ENCODE results near the gene PRKCE. TPM values are rescaled to one million over a fixed set of nuclear protein-coding genes. Genes with fewer than 3 reads are reported as not detected.

Gene PRKCE
- total RNA-seq, 2 experiments from 2014 or later = 24.9 to 26.2 TPM

GRCh38 chr2:46170611-46171350 lies 519.3 kb downstream of the PRKCE start:
- Histone ChIP-seq H3K4me1 (ENCODE audit: insufficient read depth, low read length) (peaks cover 5% of the 10 kb centered on the region), H3K36me3 (ENCODE audit: insufficient read depth, low read length) (no peaks in the 10 kb centered on the region), H3K4me3 (ENCODE audit: low read length) (no peak overlapping the region), H3K27ac (ENCODE audit: low read depth in 1 of 2, low read length in 2 of 2) (no peak overlapping the region), H3K27me3 (ENCODE audit: control insufficient read depth in 1 of 2, insufficient read depth in 2 of 2, low read length in 2 of 2) (no peaks in the 10 kb centered on the region), H3K9me3 (ENCODE audit: control insufficient read depth in 1 of 2, insufficient read depth in 1 of 2, low read length in 2 of 2) (no peaks in the 10 kb centered on the region)
- H3K4me3 Mint-ChIP-seq = no peak overlapping the region
- no peaks in the 10 kb centered on the region for H3K4me1 Mint-ChIP-seq (ENCODE audit: low read depth)
- intact Hi-C loops (cut with DNase I, micrococcal nuclease) = loop anchor here in 1 of 2 experiments (10.0 kb wide), 1 partner anchor 64 kb away; no protein-coding TSS in a partner anchor
- CTCF ChIA-PET = no interaction called here
- no peaks in the 10 kb centered on the region for H3K36me3 Mint-ChIP-seq (ENCODE audit: low read depth)
- H3K9me3 Mint-ChIP-seq = no peaks in the 10 kb centered on the region
- no peak overlapping the region for H3K27ac Mint-ChIP-seq
- ATAC-seq (ENCODE audit: poor library complexity) = no peak
- H3K27me3 Mint-ChIP-seq = no peaks in the 10 kb centered on the region
- TF ChIP-seq CTCF (IDR thresholded peaks at IDR 0.05) = no peak
- DNase-seq = no peak
- POLR2A ChIA-PET = no interaction called here

DNA sequence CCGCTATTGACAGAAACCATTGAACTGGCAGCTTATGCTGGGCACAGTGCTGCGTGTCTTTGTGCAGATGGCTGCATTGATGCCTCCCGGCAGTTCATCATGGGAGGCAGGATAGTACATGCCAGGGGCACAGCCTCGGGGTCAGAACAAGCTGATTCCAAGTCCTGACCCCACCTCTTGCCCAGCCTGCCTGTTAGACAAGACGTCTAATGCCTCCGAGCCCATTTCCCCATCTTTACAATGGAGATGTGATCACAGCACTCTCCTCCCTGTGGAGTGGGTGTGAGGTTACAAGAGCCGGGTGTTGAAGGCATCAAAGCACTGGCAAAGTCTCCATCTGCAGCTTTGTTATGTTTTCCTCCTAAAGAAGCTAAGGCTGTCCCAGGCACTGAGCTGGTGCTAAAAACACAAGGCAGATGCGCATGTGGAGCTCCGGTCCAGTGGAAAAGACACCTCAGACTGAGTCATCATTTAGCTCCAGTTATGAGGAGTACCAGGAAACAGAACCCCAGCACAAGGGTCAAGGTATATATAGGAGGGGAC lies 520.0 kb downstream of the PRKCE start:
- H3K36me3 Mint-ChIP-seq (ENCODE audit: low read depth) = no peaks in the 10 kb centered on the region
- ChIA-PET POLR2A (no interaction called here), CTCF (no interaction called here)
- H3K9me3 ChIP-seq (ENCODE audit: control insufficient read depth in 1 of 2, insufficient read depth in 1 of 2, low read length in 2 of 2) = no peaks in the 10 kb centered on the region
- no peaks in the 10 kb centered on the region for H3K4me1 Mint-ChIP-seq (ENCODE audit: low read depth)
- peaks cover 5% of the 10 kb centered on the region for H3K4me1 ChIP-seq (ENCODE audit: insufficient read depth, low read length)
- H3K4me3 ChIP-seq (ENCODE audit: low read length) = no peak overlapping the region
- H3K27ac Mint-ChIP-seq = no peak overlapping the region
- no peaks in the 10 kb centered on the region for H3K27me3 ChIP-seq (ENCODE audit: control insufficient read depth in 1 of 2, insufficient read depth in 2 of 2, low read length in 2 of 2)
- no peak for DNase-seq
- no peaks in the 10 kb centered on the region for H3K27me3 Mint-ChIP-seq
- TF ChIP-seq CTCF (IDR thresholded peaks at IDR 0.05) = no peak
- no peaks in the 10 kb centered on the region for H3K36me3 ChIP-seq (ENCODE audit: insufficient read depth, low read length)
- ATAC-seq (ENCODE audit: poor library complexity) = no peak
- H3K4me3 Mint-ChIP-seq = no peak overlapping the region
- intact Hi-C loops (cut with DNase I, micrococcal nuclease) = loop anchor here in 1 of 2 experiments (10.0 kb wide), 1 partner anchor 63 kb away; no protein-coding TSS in a partner anchor
- no peaks in the 10 kb centered on the region for H3K9me3 Mint-ChIP-seq
- H3K27ac ChIP-seq (ENCODE audit: low read depth in 1 of 2, low read length in 2 of 2) = no peak overlapping the region

DNA sequence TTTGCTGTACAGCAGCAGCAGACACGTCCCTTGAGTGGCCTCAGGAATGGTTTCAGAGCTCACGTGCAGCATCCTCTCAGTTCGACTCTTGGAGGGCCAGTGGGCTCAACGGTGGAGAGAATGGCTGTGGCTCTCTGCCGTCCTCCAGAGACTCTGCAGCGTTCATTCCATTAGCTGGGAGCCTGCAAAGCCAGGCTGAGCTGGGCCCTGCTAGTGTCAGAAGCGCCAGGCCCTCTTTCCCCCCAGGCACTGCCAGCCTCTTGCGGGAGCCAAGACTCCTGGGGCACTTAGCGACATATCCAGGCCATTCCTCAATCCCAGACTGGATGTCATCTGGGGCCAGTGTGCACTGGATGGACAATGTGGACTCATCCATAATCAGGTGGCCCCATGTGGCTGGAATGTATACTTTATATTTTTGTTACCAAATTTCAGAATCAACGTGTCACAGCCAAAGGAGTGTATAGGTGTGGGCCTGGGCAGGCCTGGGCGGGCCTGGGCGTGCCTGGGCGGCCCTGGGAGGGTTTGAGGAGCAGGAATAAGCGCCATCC lies 520.6 kb downstream of the PRKCE start:
- H3K36me3 Mint-ChIP-seq (ENCODE audit: low read depth) = no peaks in the 10 kb centered on the region
- H3K27ac Mint-ChIP-seq = no peak overlapping the region
- Histone ChIP-seq H3K9me3 (ENCODE audit: control insufficient read depth in 1 of 2, insufficient read depth in 1 of 2, low read length in 2 of 2) (no peaks in the 10 kb centered on the region), H3K4me1 (ENCODE audit: insufficient read depth, low read length) (peaks cover 5% of the 10 kb centered on the region), H3K27me3 (ENCODE audit: control insufficient read depth in 1 of 2, insufficient read depth in 2 of 2, low read length in 2 of 2) (no peaks in the 10 kb centered on the region), H3K27ac (ENCODE audit: low read depth in 1 of 2, low read length in 2 of 2) (no peak overlapping the region), H3K4me3 (ENCODE audit: low read length) (no peak overlapping the region), H3K36me3 (ENCODE audit: insufficient read depth, low read length) (no peaks in the 10 kb centered on the region)
- ATAC-seq (ENCODE audit: poor library complexity) = no peak
- ChIA-PET POLR2A (no interaction called here), CTCF (no interaction called here)
- DNase-seq = no peak
- intact Hi-C loops (cut with DNase I, micrococcal nuclease) = loop anchor here in 1 of 2 experiments (10.0 kb wide), 1 partner anchor 63 kb away; no protein-coding TSS in a partner anchor
- H3K9me3 Mint-ChIP-seq = no peaks in the 10 kb centered on the region
- no peak for TF ChIP-seq CTCF (IDR thresholded peaks at IDR 0.05)
- no peaks in the 10 kb centered on the region for H3K4me1 Mint-ChIP-seq (ENCODE audit: low read depth)
- H3K27me3 Mint-ChIP-seq = no peaks in the 10 kb centered on the region
- no peak overlapping the region for H3K4me3 Mint-ChIP-seq
